CD4-positive, alpha-beta T cell treated with Interferon alpha-2 for 1 hour (primary cell): ENCODE measurements around the gene ADARB2.
"Not testable (repeated sequence)": the region's sequence is repeated elsewhere in the genome, so short reads cannot be mapped to it uniquely, and the experiment has no call there.

Experiments
- DNase-seq, 2 donors: peaks; one replicate each; pipeline ENCODE4 v3.0.0-alpha.2; 2020 to 2022

ADARB2 gene

GRCh38 chr10:1175956-1176565 is 561.3 kb downstream of the ADARB2 start:
- DNase-seq = no peak

DNA sequence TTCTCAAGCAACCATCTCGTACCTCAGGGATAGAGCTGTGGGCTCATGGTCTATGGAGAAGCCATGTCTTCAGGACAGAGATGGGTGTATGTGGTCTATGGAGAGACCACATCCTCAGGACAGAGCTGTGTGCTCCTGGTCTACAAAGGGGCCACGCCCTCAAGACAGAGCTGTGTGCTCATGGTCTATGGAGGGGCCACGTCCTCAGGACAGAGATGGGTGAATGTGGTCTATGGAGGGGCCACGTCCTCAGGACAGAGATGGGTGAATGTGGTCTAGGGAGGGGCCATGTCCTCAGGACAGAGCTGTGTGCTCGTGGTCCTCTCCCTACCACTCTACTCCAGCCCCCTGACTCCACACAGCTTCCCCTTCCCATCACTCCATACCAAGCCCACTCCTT is 563.3 kb downstream of the ADARB2 start:
- DNase-seq = no peak

- DNase-seq = no peak
Measured at GRCh38 chr10:1173091-1173490, 564.2 kb downstream of the ADARB2 start.

DNA sequence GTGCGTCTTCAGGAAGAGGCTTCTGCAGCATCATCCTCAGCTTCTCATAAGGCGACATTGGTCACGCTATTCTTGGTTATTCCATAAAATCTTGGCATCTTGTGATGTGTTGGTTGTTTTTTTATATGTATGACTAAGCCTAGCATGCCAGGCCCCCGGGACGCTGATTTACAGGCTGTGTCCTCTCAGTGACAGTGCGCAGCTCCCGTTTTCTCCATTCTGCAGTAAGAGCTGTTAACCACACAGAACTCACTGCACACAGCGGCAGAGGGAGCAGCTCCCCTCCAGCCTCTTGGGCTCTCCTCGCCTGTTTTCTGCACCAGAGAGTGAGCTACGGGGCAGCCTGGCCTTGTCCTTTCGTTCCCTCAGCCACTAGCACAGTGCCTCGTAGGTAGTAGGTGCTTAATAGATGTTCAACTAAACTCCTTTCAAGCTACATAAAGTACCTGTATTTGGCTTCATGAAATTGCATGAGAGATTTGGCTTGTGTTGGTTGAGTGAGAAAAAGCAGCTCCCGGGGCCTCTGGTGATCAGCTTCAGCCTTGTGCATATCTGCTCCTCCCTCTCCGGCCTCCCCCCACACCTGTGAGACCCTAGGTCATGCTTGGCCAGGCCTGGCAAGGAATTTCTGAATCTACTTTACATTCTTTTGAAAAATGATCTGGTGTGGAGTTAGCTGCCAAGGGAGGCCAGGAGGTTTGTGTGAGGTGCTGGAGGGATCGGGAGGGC is 564.9 kb downstream of the ADARB2 start:
- DNase-seq = no peak

DNA sequence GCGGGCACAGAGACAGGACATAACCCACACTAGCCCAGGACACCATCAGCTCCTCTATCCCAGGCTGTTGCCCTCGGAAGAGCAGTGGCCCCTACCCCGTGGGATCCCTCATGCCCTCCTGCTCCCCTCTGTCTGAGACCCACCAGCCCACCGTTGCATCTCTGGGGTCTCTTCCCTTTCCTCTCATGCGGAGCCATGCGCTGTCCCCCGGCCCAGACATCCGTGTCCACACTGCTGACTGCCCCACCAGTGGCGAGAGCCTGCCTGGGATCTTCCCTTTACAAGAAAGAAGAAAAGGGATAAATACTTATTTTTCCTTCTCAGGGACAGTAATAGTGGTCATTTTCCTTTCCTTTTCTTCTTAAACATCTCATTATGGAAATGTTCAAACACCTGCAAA is 565.7 kb downstream of the ADARB2 start:
- DNase-seq = no peak

- no peak for DNase-seq
Measured at GRCh38 chr10:1171182-1171581, 566.1 kb downstream of the ADARB2 start.

DNA sequence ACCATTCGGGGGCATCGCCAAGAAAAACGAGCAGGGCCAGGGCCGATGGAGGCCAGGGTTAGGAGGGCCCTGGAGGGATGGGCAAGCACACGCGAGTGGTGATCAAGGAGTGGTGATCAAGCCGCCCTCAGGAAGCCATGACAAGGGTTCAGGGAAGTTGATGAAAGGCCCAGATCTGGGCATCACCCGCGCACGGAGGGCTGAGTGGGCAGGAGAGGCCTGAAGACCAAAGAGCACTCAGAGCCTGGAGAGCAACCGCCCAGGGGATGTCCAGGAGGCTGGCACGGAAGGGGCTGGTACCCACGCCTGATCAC is 566.5 kb downstream of the ADARB2 start:
- no peak for DNase-seq

- DNase-seq = no peak
Measured at GRCh38 chr10:1169981-1170866, 567.1 kb downstream of the ADARB2 start.

GRCh38 chr10:1169186-1169885 is 568.0 kb downstream of the ADARB2 start:
- no peak for DNase-seq

GRCh38 chr10:1168763-1169162 is 568.6 kb downstream of the ADARB2 start:
- no peak for DNase-seq

DNA sequence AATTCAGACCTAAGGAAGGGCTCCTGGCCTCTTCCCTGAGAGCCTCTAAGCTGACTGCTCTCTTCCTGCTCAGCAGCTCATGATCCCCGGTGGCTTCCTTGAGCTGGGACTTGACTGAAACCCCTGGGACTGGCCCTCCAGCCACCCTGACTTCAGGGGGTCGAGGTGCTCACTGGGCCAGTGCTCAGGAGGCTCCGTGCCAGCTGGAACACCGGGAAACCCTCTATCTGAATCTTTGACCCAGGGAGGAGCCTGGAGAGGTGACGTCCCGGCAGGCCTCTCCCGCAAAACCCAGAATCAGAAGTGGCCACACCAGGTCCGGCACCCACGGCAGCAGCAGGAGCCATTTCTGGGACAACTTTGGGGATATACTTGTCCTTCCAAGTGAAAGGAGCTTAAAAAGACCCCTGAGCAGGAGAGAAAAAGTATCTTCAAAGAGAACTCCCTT is 570.5 kb downstream of the ADARB2 start:
- no peak for DNase-seq

GRCh38 chr10:1166101-1166827 is 571.1 kb downstream of the ADARB2 start:
- no peak for DNase-seq

DNA sequence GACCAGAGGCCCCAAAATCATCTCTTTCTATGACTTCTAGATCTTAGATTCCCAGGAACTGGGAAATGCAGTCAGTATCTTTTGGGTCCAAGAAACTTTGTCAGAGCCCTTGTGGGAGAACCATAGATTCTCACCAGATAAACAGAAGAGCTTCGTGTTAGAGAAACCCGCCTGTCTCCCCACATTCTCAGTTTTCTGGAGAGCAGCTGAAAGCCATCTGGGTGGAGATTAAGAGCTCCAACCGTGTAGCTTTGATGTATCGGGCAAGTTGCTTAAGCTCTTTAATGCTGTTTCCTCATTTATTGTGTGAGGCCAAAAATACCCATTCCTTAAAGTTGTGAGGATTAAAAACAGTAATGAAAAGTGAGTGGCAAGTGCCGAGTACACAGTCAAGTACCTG is 573.5 kb downstream of the ADARB2 start:
- DNase-seq = no peak

- no peak for DNase-seq
Measured at GRCh38 chr10:1163204-1163660, 574.1 kb downstream of the ADARB2 start.

DNA sequence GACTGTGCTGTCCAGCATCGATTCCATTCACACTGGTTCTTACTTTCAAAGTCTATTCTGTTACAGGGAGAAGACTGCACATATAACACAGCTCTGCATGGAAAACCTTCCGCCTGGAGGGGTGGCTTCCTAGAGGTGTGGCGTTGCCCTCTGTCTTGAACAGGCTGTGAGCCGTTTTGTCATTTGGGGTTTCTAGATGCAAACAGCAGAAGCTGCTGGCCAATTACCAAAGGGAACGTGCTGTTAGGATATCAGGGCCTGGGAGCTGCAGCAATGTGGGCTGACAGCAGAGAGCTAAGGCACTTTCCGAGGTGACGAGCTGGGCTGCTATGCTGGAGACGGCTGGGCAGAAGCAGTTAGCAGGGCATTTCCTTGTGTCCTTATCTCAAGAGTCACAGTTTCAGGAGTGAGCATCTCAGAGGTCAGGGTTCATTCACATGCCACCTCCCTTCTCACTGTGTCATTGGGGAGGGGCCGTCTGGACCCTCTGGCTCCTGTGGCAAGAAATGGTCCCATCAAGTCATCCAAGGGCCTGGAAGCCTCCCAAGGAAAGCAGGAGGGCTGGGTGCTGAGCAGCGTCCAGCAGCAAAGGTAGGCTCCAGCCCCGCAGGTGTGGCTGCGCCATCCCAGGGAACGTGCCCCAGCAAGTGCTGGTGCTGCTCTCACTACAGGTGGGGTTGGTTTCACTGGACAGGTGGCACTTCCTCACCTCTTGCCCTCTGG is 574.7 kb downstream of the ADARB2 start:
- no peak for DNase-seq

GRCh38 chr10:1161315-1161673 is 576.0 kb downstream of the ADARB2 start:
- not testable (repeated sequence) for DNase-seq

GRCh38 chr10:1160561-1161314 is 576.6 kb downstream of the ADARB2 start:
- DNase-seq = no peak

- peak in 1 of 2 donors; percentile 7 for DNase-seq
Measured at GRCh38 chr10:1159131-1160061, 577.9 kb downstream of the ADARB2 start.

DNA sequence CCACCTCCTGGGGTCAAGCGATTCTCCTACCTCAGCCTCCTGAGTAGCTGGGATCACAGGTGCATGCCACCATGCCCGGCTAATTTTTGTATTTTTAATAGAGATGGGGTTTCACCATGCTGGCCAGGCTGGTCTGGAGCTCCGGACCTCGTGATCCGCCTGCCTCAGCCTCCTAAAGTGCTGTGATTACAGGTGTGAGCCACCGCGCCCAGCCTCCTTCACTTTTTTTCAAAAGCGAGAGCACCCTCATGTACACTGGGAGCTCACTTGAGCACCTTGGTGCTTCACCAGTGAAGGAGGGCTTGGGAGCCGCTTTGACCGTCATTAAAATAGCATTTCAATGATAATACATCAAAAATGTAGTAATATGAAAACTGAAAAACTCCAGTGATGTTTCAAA is 578.8 kb downstream of the ADARB2 start:
- DNase-seq = not testable (repeated sequence)

- DNase-seq = no peak
Measured at GRCh38 chr10:1158066-1158465, 579.3 kb downstream of the ADARB2 start.
